GM03348 (cell line): ENCODE measurements around the gene PAX7.

Experiments
- DNase-seq: peaks from one replicate; pipeline ENCODE4 v3.0.0; 2012; ENCODE audit warnings: low spot score

PAX7 gene

GRCh38 chr1:18703041-18703621 is 72.5 kb downstream of the PAX7 start:
- DNase-seq = no peak

GRCh38 chr1:18705811-18706210 is 75.2 kb downstream of the PAX7 start:
- no peak for DNase-seq

GRCh38 chr1:18707696-18708257 is 77.1 kb downstream of the PAX7 start:
- DNase-seq = no peak

GRCh38 chr1:18710002-18710401 is 79.4 kb downstream of the PAX7 start:
- DNase-seq = no peak

GRCh38 chr1:18711003-18711402 is 80.4 kb downstream of the PAX7 start:
- DNase-seq = no peak

GRCh38 chr1:18711536-18712251 is 81.0 kb downstream of the PAX7 start:
- no peak for DNase-seq

GRCh38 chr1:18712252-18712600 is 81.6 kb downstream of the PAX7 start:
- DNase-seq = no peak

GRCh38 chr1:18714404-18715175 is 83.9 kb downstream of the PAX7 start:
- no peak for DNase-seq

GRCh38 chr1:18716112-18716784 is 85.6 kb downstream of the PAX7 start:
- no peak for DNase-seq

GRCh38 chr1:18716785-18717678 is 86.4 kb downstream of the PAX7 start:
- DNase-seq = no peak

- no peak for DNase-seq
Measured at GRCh38 chr1:18719786-18720451, 89.3 kb downstream of the PAX7 start.

- DNase-seq = no peak
Measured at GRCh38 chr1:18721041-18721440, 90.4 kb downstream of the PAX7 start.

- no peak for DNase-seq
Measured at GRCh38 chr1:18721776-18722175, 91.1 kb downstream of the PAX7 start.

- DNase-seq = no peak
Measured at GRCh38 chr1:18722270-18722669, 91.6 kb downstream of the PAX7 start.

- DNase-seq = no peak
Measured at GRCh38 chr1:18723206-18723605, 92.6 kb downstream of the PAX7 start.

- DNase-seq = no peak
Measured at GRCh38 chr1:18723701-18724411, 93.2 kb downstream of the PAX7 start.

GRCh38 chr1:18724801-18725200 is 94.2 kb downstream of the PAX7 start:
- no peak for DNase-seq

- no peak for DNase-seq
Measured at GRCh38 chr1:18725231-18725895, 94.7 kb downstream of the PAX7 start.

- DNase-seq = no peak
Measured at GRCh38 chr1:18726368-18726767, 95.7 kb downstream of the PAX7 start.

- DNase-seq = no peak
Measured at GRCh38 chr1:18727956-18728355, 97.3 kb downstream of the PAX7 start.
